Measurements from ENCODE around the gene MEF2D.

The MEF2D gene

GRCh38 chr1:156445789-156446263 is 54.7 kb downstream of the MEF2D start:
- Histone ChIP-seq H3K9ac (ENCODE audit: low read depth, low read length) (no peak overlapping the region), H3K4me3 (ENCODE audit: low read length) (no peak overlapping the region), H3K4me2 (ENCODE audit: low read length) (peak overlapping the region; percentile 45), H3K4me1 (ENCODE audit: control insufficient read depth, insufficient read depth, low read length) (no peaks in the 10 kb centered on the region), H3K9me3 (replicated peaks; ENCODE audit: low read length) (no peaks in the 10 kb centered on the region), H3K36me3 (ENCODE audit: insufficient read depth, low read length) (no peaks in the 10 kb centered on the region), H3K27me3 (ENCODE audit: control insufficient read depth, insufficient read depth, low read length) (peaks cover 60% of the 10 kb centered on the region)

GRCh38 chr1:156444407-156445001 is 56.1 kb downstream of the MEF2D start:
- Histone ChIP-seq H3K27me3 (ENCODE audit: control insufficient read depth, insufficient read depth, low read length) (peaks cover 61% of the 10 kb centered on the region), H3K4me3 (ENCODE audit: low read length) (no peak overlapping the region), H3K9me3 (replicated peaks; ENCODE audit: low read length) (no peaks in the 10 kb centered on the region), H3K4me2 (ENCODE audit: low read length) (no peak overlapping the region), H3K4me1 (ENCODE audit: control insufficient read depth, insufficient read depth, low read length) (no peaks in the 10 kb centered on the region), H3K36me3 (ENCODE audit: insufficient read depth, low read length) (no peaks in the 10 kb centered on the region), H3K9ac (ENCODE audit: low read depth, low read length) (no peak overlapping the region)

- Histone ChIP-seq H3K27me3 (ENCODE audit: control insufficient read depth, insufficient read depth, low read length) (peaks cover 65% of the 10 kb centered on the region), H3K9ac (ENCODE audit: low read depth, low read length) (no peak overlapping the region), H3K9me3 (replicated peaks; ENCODE audit: low read length) (no peaks in the 10 kb centered on the region), H3K4me1 (ENCODE audit: control insufficient read depth, insufficient read depth, low read length) (no peaks in the 10 kb centered on the region), H3K4me3 (ENCODE audit: low read length) (no peak overlapping the region), H3K36me3 (ENCODE audit: insufficient read depth, low read length) (no peaks in the 10 kb centered on the region), H3K4me2 (ENCODE audit: low read length) (no peak overlapping the region)
Observed at GRCh38 chr1:156443286-156443685, 57.3 kb downstream of the MEF2D start.

GRCh38 chr1:156440654-156441437 is 59.7 kb downstream of the MEF2D start:
- Histone ChIP-seq H3K4me2 (ENCODE audit: low read length) (no peak overlapping the region), H3K4me3 (ENCODE audit: low read length) (no peak overlapping the region), H3K27me3 (ENCODE audit: control insufficient read depth, insufficient read depth, low read length) (peaks cover 84% of the 10 kb centered on the region), H3K9ac (ENCODE audit: low read depth, low read length) (no peak overlapping the region), H3K9me3 (replicated peaks; ENCODE audit: low read length) (no peaks in the 10 kb centered on the region), H3K36me3 (ENCODE audit: insufficient read depth, low read length) (no peaks in the 10 kb centered on the region), H3K4me1 (ENCODE audit: control insufficient read depth, insufficient read depth, low read length) (peaks cover 8% of the 10 kb centered on the region)

DNA sequence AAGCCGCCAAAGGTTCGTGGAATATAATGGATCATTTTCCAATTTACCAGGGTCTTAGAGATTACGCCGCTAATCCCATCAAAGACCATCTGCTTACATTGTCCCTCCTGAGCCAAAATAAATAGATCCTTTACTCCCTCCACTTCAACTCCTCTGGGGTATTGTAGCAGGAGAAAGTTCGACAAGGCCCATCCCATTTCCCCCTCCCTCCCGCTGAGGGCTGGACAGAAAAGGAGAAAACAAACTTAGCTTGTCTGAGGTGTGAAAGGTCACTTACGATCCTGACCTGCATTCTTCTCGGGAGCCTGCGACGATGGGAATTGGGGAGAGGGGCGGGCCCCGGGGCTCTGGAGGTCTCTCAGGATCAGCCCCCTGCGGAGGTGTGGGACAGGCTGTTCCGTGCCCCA is 60.8 kb downstream of the MEF2D start:
- H3K9ac ChIP-seq (ENCODE audit: low read depth, low read length) = no peak overlapping the region
- no peak overlapping the region for H3K4me3 ChIP-seq (ENCODE audit: low read length)
- H3K9me3 ChIP-seq (replicated peaks; ENCODE audit: low read length) = no peaks in the 10 kb centered on the region
- peaks cover 10% of the 10 kb centered on the region for H3K4me1 ChIP-seq (ENCODE audit: control insufficient read depth, insufficient read depth, low read length)
- H3K27me3 ChIP-seq (ENCODE audit: control insufficient read depth, insufficient read depth, low read length) = peaks cover 91% of the 10 kb centered on the region
- H3K36me3 ChIP-seq (ENCODE audit: insufficient read depth, low read length) = no peaks in the 10 kb centered on the region
- no peak overlapping the region for H3K4me2 ChIP-seq (ENCODE audit: low read length)

GRCh38 chr1:156439036-156439776 is 61.4 kb downstream of the MEF2D start:
- Histone ChIP-seq H3K9me3 (replicated peaks; ENCODE audit: low read length) (no peaks in the 10 kb centered on the region), H3K36me3 (ENCODE audit: insufficient read depth, low read length) (no peaks in the 10 kb centered on the region), H3K9ac (ENCODE audit: low read depth, low read length) (no peak overlapping the region), H3K27me3 (ENCODE audit: control insufficient read depth, insufficient read depth, low read length) (peaks cover 91% of the 10 kb centered on the region), H3K4me2 (ENCODE audit: low read length) (no peak overlapping the region), H3K4me3 (ENCODE audit: low read length) (no peak overlapping the region), H3K4me1 (ENCODE audit: control insufficient read depth, insufficient read depth, low read length) (peaks cover 10% of the 10 kb centered on the region)

DNA sequence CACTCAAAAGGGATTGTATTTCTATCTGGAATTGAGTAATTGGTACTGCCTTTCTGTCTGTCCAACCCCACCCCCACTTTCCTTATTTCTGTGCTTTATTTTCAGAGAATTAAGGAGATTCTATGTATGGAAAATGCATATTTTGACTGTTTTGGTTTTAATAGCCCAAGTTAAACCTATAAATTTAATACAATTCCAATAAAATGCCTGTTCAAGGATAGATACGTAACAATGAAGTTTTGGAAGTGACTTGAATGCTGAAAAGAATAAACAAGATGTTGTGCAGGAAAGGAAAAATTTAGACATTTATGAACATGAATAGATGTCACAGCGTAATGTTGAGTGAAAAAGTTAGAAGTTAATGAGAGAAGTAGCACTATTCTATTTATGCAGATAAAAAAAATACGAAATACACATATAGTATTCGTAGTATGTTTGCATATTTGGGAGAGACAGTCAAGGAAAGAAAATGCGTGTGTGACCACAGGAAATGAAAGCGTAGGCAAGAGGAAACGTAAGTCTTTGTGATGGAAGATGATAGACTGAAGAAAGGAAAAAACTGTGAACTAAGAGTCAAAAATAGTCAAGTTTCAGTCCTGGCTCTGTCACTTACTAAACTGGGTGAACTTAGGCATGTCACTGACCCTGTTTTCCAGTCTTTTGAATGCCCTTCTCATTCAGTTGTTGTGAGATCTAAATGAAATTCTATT is 62.1 kb downstream of the MEF2D start:
- H3K27me3 ChIP-seq (ENCODE audit: control insufficient read depth, insufficient read depth, low read length) = peaks cover 94% of the 10 kb centered on the region
- no peak overlapping the region for H3K9ac ChIP-seq (ENCODE audit: low read depth, low read length)
- no peaks in the 10 kb centered on the region for H3K36me3 ChIP-seq (ENCODE audit: insufficient read depth, low read length)
- no peaks in the 10 kb centered on the region for H3K9me3 ChIP-seq (replicated peaks; ENCODE audit: low read length)
- peaks cover 10% of the 10 kb centered on the region for H3K4me1 ChIP-seq (ENCODE audit: control insufficient read depth, insufficient read depth, low read length)
- no peak overlapping the region for H3K4me2 ChIP-seq (ENCODE audit: low read length)
- H3K4me3 ChIP-seq (ENCODE audit: low read length) = no peak overlapping the region

DNA sequence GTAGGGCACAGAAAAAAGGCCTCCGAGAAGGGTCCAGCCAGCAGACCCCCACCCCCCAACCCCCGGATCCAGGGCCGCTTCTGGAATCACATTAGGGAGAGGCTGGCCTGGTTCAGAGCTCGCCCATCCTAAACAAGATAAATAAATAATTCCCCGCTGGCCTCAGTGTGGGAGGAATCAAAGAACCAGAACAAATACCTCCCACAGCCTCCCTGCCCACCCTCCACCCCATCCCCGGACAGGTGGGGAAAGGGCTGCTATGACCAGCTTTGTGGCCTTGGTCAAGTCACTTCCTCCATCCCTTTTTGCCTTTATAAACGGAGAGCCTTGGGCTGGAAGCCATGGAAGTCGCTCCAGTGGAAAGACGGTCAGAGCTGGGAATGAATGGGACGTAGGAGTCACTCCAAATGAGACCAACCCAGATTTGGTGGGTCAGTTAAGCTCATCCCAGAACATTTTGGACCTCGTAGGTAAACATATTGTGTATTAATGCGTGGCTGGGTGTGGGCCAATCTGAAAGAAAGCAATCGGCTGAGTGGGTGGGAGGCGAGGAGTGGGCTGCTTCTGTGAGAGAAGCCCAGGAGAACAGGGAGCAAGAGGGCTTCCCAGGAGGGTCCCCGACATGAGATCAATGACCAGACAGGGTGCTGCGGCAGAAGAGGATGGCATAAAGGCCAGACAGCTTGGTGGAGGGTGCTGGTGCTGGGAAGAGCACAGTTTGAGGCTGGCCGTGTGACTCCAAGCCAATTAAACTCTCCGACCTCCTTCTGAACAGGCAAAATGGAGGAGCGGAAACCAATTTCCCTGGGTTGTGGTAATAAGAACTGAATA is 63.3 kb downstream of the MEF2D start:
- H3K36me3 ChIP-seq (ENCODE audit: insufficient read depth, low read length) = no peaks in the 10 kb centered on the region
- peaks cover 100% of the 10 kb centered on the region for H3K27me3 ChIP-seq (ENCODE audit: control insufficient read depth, insufficient read depth, low read length)
- H3K4me3 ChIP-seq (ENCODE audit: low read length) = no peak overlapping the region
- no peak overlapping the region for H3K9ac ChIP-seq (ENCODE audit: low read depth, low read length)
- no peaks in the 10 kb centered on the region for H3K9me3 ChIP-seq (replicated peaks; ENCODE audit: low read length)
- H3K4me2 ChIP-seq (ENCODE audit: low read length) = no peak overlapping the region
- H3K4me1 ChIP-seq (ENCODE audit: control insufficient read depth, insufficient read depth, low read length) = peaks cover 10% of the 10 kb centered on the region

- Histone ChIP-seq H3K9ac (ENCODE audit: low read depth, low read length) (no peak overlapping the region), H3K36me3 (ENCODE audit: insufficient read depth, low read length) (no peaks in the 10 kb centered on the region), H3K4me2 (ENCODE audit: low read length) (peak overlapping the region; percentile 73), H3K9me3 (replicated peaks; ENCODE audit: low read length) (no peaks in the 10 kb centered on the region), H3K27me3 (ENCODE audit: control insufficient read depth, insufficient read depth, low read length) (peaks cover 97% of the 10 kb centered on the region), H3K4me1 (ENCODE audit: control insufficient read depth, insufficient read depth, low read length) (peaks cover 10% of the 10 kb centered on the region), H3K4me3 (ENCODE audit: low read length) (peak overlapping the region; percentile 28)
Observed at GRCh38 chr1:156436141-156437036, 64.2 kb downstream of the MEF2D start.

DNA sequence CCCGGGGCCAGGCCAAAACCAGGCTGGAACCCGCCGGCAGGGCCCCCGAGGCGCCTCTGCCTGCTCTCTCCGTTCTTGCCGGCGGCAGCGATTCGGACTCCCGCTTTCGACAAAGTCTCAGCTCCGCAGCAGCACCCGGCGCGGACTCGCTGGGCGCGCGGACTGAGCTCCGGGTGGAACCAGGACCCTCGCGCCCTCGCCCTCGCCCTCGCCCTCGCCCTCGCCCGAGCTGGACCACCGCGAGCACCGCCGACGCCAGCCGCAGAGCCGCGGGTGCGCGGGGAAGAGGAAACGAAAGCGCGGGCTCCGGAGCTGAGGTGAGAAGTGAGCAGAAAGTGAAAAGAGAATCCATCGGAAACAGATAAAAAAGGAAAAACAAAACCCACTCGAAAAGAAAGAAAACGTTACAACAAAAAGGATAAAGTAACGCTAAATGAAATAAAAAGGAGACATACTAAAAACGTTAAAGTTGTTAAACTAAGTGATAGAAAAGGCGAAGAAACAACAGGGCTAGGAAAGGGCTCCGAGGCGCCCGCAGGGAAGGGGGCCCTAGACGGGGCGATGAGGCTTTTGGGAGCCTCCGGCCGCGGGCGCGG is 64.9 kb downstream of the MEF2D start:
- H3K9me3 ChIP-seq (replicated peaks; ENCODE audit: low read length) = no peaks in the 10 kb centered on the region
- peak overlapping the region; percentile 73 for H3K4me2 ChIP-seq (ENCODE audit: low read length)
- H3K4me3 ChIP-seq (ENCODE audit: low read length) = peak overlapping the region; percentile 42
- peaks cover 95% of the 10 kb centered on the region for H3K27me3 ChIP-seq (ENCODE audit: control insufficient read depth, insufficient read depth, low read length)
- H3K9ac ChIP-seq (ENCODE audit: low read depth, low read length) = no peak overlapping the region
- no peaks in the 10 kb centered on the region for H3K36me3 ChIP-seq (ENCODE audit: insufficient read depth, low read length)
- H3K4me1 ChIP-seq (ENCODE audit: control insufficient read depth, insufficient read depth, low read length) = peaks cover 10% of the 10 kb centered on the region

Data from skeletal muscle satellite cell (primary cell).